Stimulated activated CD8-positive, alpha-beta memory T cell treated with anti-CD3 and anti-CD28 coated beads, Interleukin-7, amount 100 ng/mL, for 24 hours (primary cell): ENCODE results near the gene TUBG1.
"Not testable (repeated sequence)": the region's sequence is repeated elsewhere in the genome, so short reads cannot be mapped to it uniquely, and the experiment has no call there.

Experiments
- DNase-seq: peaks from one replicate; pipeline ENCODE4 v3.0.0-alpha.2; 2020; ENCODE audit warnings: low read depth

TUBG1 gene

GRCh38 chr17:42579794-42580551, 29.5 kb upstream of the TUBG1 start:
- no peak for DNase-seq

- no peak for DNase-seq
Measured at GRCh38 chr17:42581744-42582270, 27.7 kb upstream of the TUBG1 start.

- no peak for DNase-seq
Measured at GRCh38 chr17:42584880-42585279, 24.6 kb upstream of the TUBG1 start.

- no peak for DNase-seq
Measured at GRCh38 chr17:42585353-42585752, 24.1 kb upstream of the TUBG1 start.

GRCh38 chr17:42586514-42587230, 22.8 kb upstream of the TUBG1 start:
- no peak for DNase-seq

- DNase-seq, result no peak
Measured at GRCh38 chr17:42590886-42591285, 18.6 kb upstream of the TUBG1 start.

GRCh38 chr17:42591411-42591810, 18.1 kb upstream of the TUBG1 start:
- no peak for DNase-seq

GRCh38 chr17:42596386-42596785, 13.1 kb upstream of the TUBG1 start:
- no peak for DNase-seq

- DNase-seq, result no peak
Measured at GRCh38 chr17:42598905-42599304, 10.6 kb upstream of the TUBG1 start.

- DNase-seq, result no peak
Measured at GRCh38 chr17:42603318-42603717, 6.2 kb upstream of the TUBG1 start.

- DNase-seq, result no peak
Measured at GRCh38 chr17:42607769-42608168, 1.7 kb upstream of the TUBG1 start.

- DNase-seq, result peak; percentile 4
Measured at GRCh38 chr17:42608305-42609181, 940 bp upstream of the TUBG1 start.

GRCh38 chr17:42609814-42610801, 625 bp downstream of the TUBG1 start:
- DNase-seq, result not testable (repeated sequence)

- no peak for DNase-seq
Measured at GRCh38 chr17:42612013-42612412, 2.5 kb downstream of the TUBG1 start.

GRCh38 chr17:42613699-42614295, 4.3 kb downstream of the TUBG1 start:
- DNase-seq, result no peak

GRCh38 chr17:42617956-42618431, 8.5 kb downstream of the TUBG1 start:
- DNase-seq, result no peak

- DNase-seq, result no peak
Measured at GRCh38 chr17:42618442-42619150, 9.1 kb downstream of the TUBG1 start.

- DNase-seq, result not testable (repeated sequence)
Measured at GRCh38 chr17:42621987-42622386, 12.5 kb downstream of the TUBG1 start.

GRCh38 chr17:42623271-42623670, 13.8 kb downstream of the TUBG1 start:
- DNase-seq, result no peak
